SK-N-MC (cell line): Measurements from ENCODE around the gene RIMBP2.

Experiments used
- DNase-seq: peaks from one replicate; pipeline ENCODE4 v3.0.0-alpha.2; 2011; ENCODE audit warnings: low read depth, low spot score
- H3K27ac ChIP-seq: fragments of 200-600 bp; sonication (generic); 2 replicates; pipeline ENCODE4 v1.5.1; 2016; ENCODE audit warnings: mixed run types
- H3K36me3 ChIP-seq: fragments of 200-600 bp; sonication (generic); 2 replicates; pipeline ENCODE4 v1.6.1; 2017; ENCODE audit warnings: antibody characterized with exemption, low read length, mixed read lengths; ENCODE audit not compliant: insufficient read depth
- H3K4me3 ChIP-seq: fragments of 200-600 bp; sonication (generic); 2 replicates; pipeline ENCODE4 v1.5.1; 2016
- H3K9ac ChIP-seq: fragments of 200-600 bp; sonication (generic); 2 replicates; pipeline ENCODE4 v1.8.0; 2017; ENCODE audit warnings: mixed run types, mixed read lengths; ENCODE audit not compliant: insufficient read length
- H3K9me3 ChIP-seq: fragments of 200-600 bp; sonication (generic); 2 replicates; pipeline ENCODE4 v1.6.1; 2017; ENCODE audit warnings: low read depth, mild to moderate bottlenecking, antibody characterized with exemption, low read length, moderate library complexity, mixed read lengths
- EZH2 ChIP-seq: fragments of 200-600 bp; sonication (generic); IDR thresholded peaks from one replicate; pipeline ENCODE4 v1.6.1; 2017; ENCODE audit warnings: antibody characterized with exemption
- FOXP2 ChIP-seq: optimal IDR thresholded peaks from 2 replicates; pipeline ENCODE3; 2011; ENCODE audit warnings: mild to moderate bottlenecking, moderate library complexity; ENCODE audit not compliant: insufficient read depth; ENCODE audit errors: extremely low read length, control extremely low read depth
- POLR2AphosphoS5 ChIP-seq: IDR thresholded peaks from 2 replicates; pipeline ENCODE4 v1.6.1; 2012; ENCODE audit warnings: mild to moderate bottlenecking, low read depth, low read length, borderline replicate concordance

RIMBP2 gene

DNA sequence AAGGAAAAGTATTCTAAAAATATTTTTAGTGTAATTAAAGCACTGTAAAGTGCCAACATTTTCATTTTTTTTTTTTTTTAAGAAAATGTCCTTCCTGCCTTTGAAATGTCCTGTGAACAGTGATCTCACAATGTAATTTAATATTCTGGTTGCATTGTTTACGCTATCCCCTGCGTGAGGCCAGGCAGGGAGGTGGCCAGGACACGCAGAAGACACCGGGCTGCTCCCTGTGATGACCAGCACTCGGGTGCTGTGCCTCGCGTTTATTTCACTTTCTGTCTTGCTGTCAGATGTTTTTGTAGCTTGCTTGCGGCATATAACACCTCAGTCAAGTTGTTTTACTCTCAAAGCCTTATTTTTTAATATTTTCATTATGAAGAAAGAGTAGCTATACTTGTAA is 359.9 kb downstream of the RIMBP2 start:
- Histone ChIP-seq H3K27ac (no peak overlapping the region), H3K4me3 (no peak overlapping the region), H3K9ac (no peak overlapping the region), H3K36me3 (no peaks in the 10 kb centered on the region), H3K9me3 (no peaks in the 10 kb centered on the region)
- no peak for TF ChIP-seq FOXP2
- no peak for TF ChIP-seq EZH2
- no peak for TF ChIP-seq POLR2AphosphoS5
- no peak for DNase-seq

- Histone ChIP-seq H3K4me3 (no peak overlapping the region), H3K27ac (no peak overlapping the region), H3K9me3 (no peaks in the 10 kb centered on the region), H3K9ac (no peak overlapping the region), H3K36me3 (no peaks in the 10 kb centered on the region)
- DNase-seq: no peak
- no peak for TF ChIP-seq FOXP2
- no peak for TF ChIP-seq POLR2AphosphoS5
- TF ChIP-seq EZH2: no peak
Measured at GRCh38 chr12:130354407-130354806, 361.7 kb downstream of the RIMBP2 start.

GRCh38 chr12:130353081-130353480 is 363.0 kb downstream of the RIMBP2 start:
- DNase-seq: no peak
- H3K36me3 ChIP-seq: no peaks in the 10 kb centered on the region
- no peak overlapping the region for H3K4me3 ChIP-seq
- H3K9ac ChIP-seq: no peak overlapping the region
- H3K27ac ChIP-seq: no peak overlapping the region
- no peaks in the 10 kb centered on the region for H3K9me3 ChIP-seq
- no peak for TF ChIP-seq EZH2
- TF ChIP-seq POLR2AphosphoS5: no peak
- TF ChIP-seq FOXP2: no peak

- Histone ChIP-seq H3K36me3 (no peaks in the 10 kb centered on the region), H3K4me3 (no peak overlapping the region), H3K27ac (no peak overlapping the region), H3K9ac (no peak overlapping the region), H3K9me3 (no peaks in the 10 kb centered on the region)
- DNase-seq: no peak
- TF ChIP-seq FOXP2 (no peak), EZH2 (no peak), POLR2AphosphoS5 (no peak)
Measured at GRCh38 chr12:130351326-130351725, 364.8 kb downstream of the RIMBP2 start.

- no peak for TF ChIP-seq EZH2
- no peak for TF ChIP-seq FOXP2
- no peak for TF ChIP-seq POLR2AphosphoS5
- no peaks in the 10 kb centered on the region for H3K36me3 ChIP-seq
- no peak overlapping the region for H3K4me3 ChIP-seq
- H3K9me3 ChIP-seq: no peaks in the 10 kb centered on the region
- no peak for DNase-seq
- H3K9ac ChIP-seq: no peak overlapping the region
- no peak overlapping the region for H3K27ac ChIP-seq
Measured at GRCh38 chr12:130350715-130351114, 365.4 kb downstream of the RIMBP2 start.

DNA sequence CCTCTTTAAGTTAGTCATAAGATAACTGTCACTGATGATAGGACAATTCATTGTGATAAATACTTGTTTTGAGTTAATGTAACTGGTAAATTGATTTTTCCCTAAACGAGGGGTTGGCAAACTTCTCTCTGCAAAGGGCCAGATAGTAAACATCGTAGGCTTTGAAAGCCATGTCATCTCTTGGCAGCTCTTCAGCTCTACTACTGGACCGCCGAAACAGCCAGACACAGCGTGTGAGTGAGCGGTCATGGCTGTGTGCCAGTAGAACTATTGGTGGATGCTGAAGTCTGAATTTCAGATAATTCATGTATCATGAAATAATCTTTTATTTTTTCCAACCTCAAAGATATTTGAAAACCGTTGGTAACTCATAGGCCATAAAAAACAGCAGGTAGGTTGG is 368.5 kb downstream of the RIMBP2 start:
- TF ChIP-seq EZH2: no peak
- no peak for TF ChIP-seq POLR2AphosphoS5
- TF ChIP-seq FOXP2: no peak
- no peak for DNase-seq
- H3K36me3 ChIP-seq: no peaks in the 10 kb centered on the region

More for the DNA sequence above, 368.5 kb downstream of the RIMBP2 start:
- Histone ChIP-seq H3K4me3 (no peak overlapping the region), H3K27ac (no peak overlapping the region), H3K9ac (no peak overlapping the region), H3K9me3 (no peaks in the 10 kb centered on the region)
